Activated T-cell treated with anti-CD3 and anti-CD28 coated beads for 24 hours (primary cell): ENCODE measurements around the gene PPP4R2.

ENCODE experiments used
- DNase-seq: peaks from one replicate; pipeline ENCODE4 v3.0.0-alpha.2; 2020; ENCODE audit warnings: low read depth

Gene PPP4R2

GRCh38 chr3:72996473-72997333, at the start of gene PPP4R2:
Gene PPP4R2 (plus strand): TSS chr3:72996811. CDS start chr3:72997038, 227 bp downstream.
- DNase-seq = peak; percentile 90

- no peak for DNase-seq
Observed at GRCh38 chr3:72947715-72948490, 48.7 kb upstream of the PPP4R2 start.

- no peak for DNase-seq
Observed at GRCh38 chr3:72949016-72949415, 47.6 kb upstream of the PPP4R2 start.

GRCh38 chr3:72950372-72950771, 46.2 kb upstream of the PPP4R2 start:
- DNase-seq = no peak

- no peak for DNase-seq
Observed at GRCh38 chr3:72950801-72951200, 45.8 kb upstream of the PPP4R2 start.

GRCh38 chr3:72951259-72951722, 45.3 kb upstream of the PPP4R2 start:
- no peak for DNase-seq

- DNase-seq = no peak
Observed at GRCh38 chr3:72953325-72953956, 43.2 kb upstream of the PPP4R2 start.

- no peak for DNase-seq
Observed at GRCh38 chr3:72957297-72957696, 39.3 kb upstream of the PPP4R2 start.

GRCh38 chr3:72959336-72959735, 37.3 kb upstream of the PPP4R2 start:
- no peak for DNase-seq

- no peak for DNase-seq
Observed at GRCh38 chr3:72960812-72961518, 35.6 kb upstream of the PPP4R2 start.

GRCh38 chr3:72961752-72962151, 34.9 kb upstream of the PPP4R2 start:
- no peak for DNase-seq

- DNase-seq = no peak
Observed at GRCh38 chr3:72962317-72962716, 34.3 kb upstream of the PPP4R2 start.

- no peak for DNase-seq
Observed at GRCh38 chr3:72964633-72965032, 32.0 kb upstream of the PPP4R2 start.

- no peak for DNase-seq
Observed at GRCh38 chr3:72968266-72968664, 28.3 kb upstream of the PPP4R2 start.

GRCh38 chr3:72969766-72970165, 26.8 kb upstream of the PPP4R2 start:
- no peak for DNase-seq

- DNase-seq = no peak
Observed at GRCh38 chr3:72970942-72971341, 25.7 kb upstream of the PPP4R2 start.

GRCh38 chr3:72972706-72973030, 23.9 kb upstream of the PPP4R2 start:
- DNase-seq = no peak

GRCh38 chr3:72973031-72973723, 23.4 kb upstream of the PPP4R2 start:
- DNase-seq = no peak

GRCh38 chr3:72973786-72974185, 22.8 kb upstream of the PPP4R2 start:
- DNase-seq = no peak

- DNase-seq = no peak
Observed at GRCh38 chr3:72974956-72975355, 21.7 kb upstream of the PPP4R2 start.

GRCh38 chr3:72976281-72976741, 20.3 kb upstream of the PPP4R2 start:
- no peak for DNase-seq
